Fibroblast of villous mesenchyme (primary cell): Measurements from ENCODE around the gene C1QTNF9B. TPM values are rescaled to one million over a fixed set of nuclear protein-coding genes. Genes with fewer than 3 reads are reported as not detected.
"Not testable (repeated sequence)": the region's sequence is repeated elsewhere in the genome, so short reads cannot be mapped to it uniquely, and the experiment has no call there.

Experiments used
- DNase-seq: peaks from one replicate; pipeline ENCODE4 v3.0.0-alpha.2; 2010; ENCODE audit warnings: low read depth
- H3K4me3 ChIP-seq: 2 replicates; pipeline ENCODE4 v1.5.1; 2011; ENCODE audit warnings: low read depth, mild to moderate bottlenecking, low read length
- CTCF ChIP-seq: IDR thresholded peaks from 2 replicates; pipeline ENCODE4 v1.5.1; 2012; ENCODE audit warnings: low read depth, mild to moderate bottlenecking, low read length; ENCODE audit not compliant: insufficient read depth
- total RNA-seq: library from RNA; depleted of rRNA; stranded (reverse); fragments of >200 nt; gene quantifications from 2 replicates; pipeline ENCODE4 v1.2.3, GENCODE V29; 2012

The C1QTNF9B gene
- total RNA-seq, 1 donor, result 0.86 TPM

GRCh38 chr13:23898101-23898500 lies 799 bp upstream of the C1QTNF9B start:
- H3K4me3 ChIP-seq, result no peak overlapping the region
- no peak for TF ChIP-seq CTCF
- peak; percentile 94 for DNase-seq

- not testable (repeated sequence) for H3K4me3 ChIP-seq
These were observed 2.6 kb downstream of the C1QTNF9B start for GRCh38 chr13:23894746-23895145.

GRCh38 chr13:23893791-23894190 lies 3.5 kb downstream of the C1QTNF9B start:
- H3K4me3 ChIP-seq, DNase-seq: not testable (repeated sequence)

More at GRCh38 chr13:23894746-23895145, 2.6 kb downstream of the C1QTNF9B start:
- not testable (repeated sequence) for DNase-seq

- DNase-seq, result no peak
- H3K4me3 ChIP-seq, result peak overlapping the region; percentile 85
- TF ChIP-seq CTCF, result no peak
These were observed 7.4 kb downstream of the C1QTNF9B start for GRCh38 chr13:23889615-23890607.

GRCh38 chr13:23888658-23889614 lies 8.4 kb downstream of the C1QTNF9B start, which contains the start of gene MIPEP:
MIPEP (minus strand) TSS chr13:23889400; CDS start chr13:23889320, 80 bp downstream.
- peak within 1 kb of the TSS; percentile 85 for H3K4me3 ChIP-seq
- DNase-seq, result peak; percentile 95
- TF ChIP-seq CTCF, result peak; percentile 57

GRCh38 chr13:23884361-23884760 lies 12.9 kb downstream of the C1QTNF9B start:
- DNase-seq, result not testable (repeated sequence)

GRCh38 chr13:23883255-23883654 lies 14.0 kb downstream of the C1QTNF9B start:
- no peak for TF ChIP-seq CTCF
- no peak for DNase-seq

More at GRCh38 chr13:23884361-23884760, 12.9 kb downstream of the C1QTNF9B start:
- H3K4me3 ChIP-seq, result not testable (repeated sequence)

GRCh38 chr13:23881402-23881800 lies 15.9 kb downstream of the C1QTNF9B start:
- DNase-seq, H3K4me3 ChIP-seq: not testable (repeated sequence)

More at GRCh38 chr13:23883255-23883654, 14.0 kb downstream of the C1QTNF9B start:
- H3K4me3 ChIP-seq, result no peak overlapping the region

GRCh38 chr13:23880493-23881401 lies 16.6 kb downstream of the C1QTNF9B start:
- not testable (repeated sequence) for DNase-seq

More at GRCh38 chr13:23880493-23881401, 16.6 kb downstream of the C1QTNF9B start:
- H3K4me3 ChIP-seq, result not testable (repeated sequence)
